Measurements from ENCODE around the gene PAEP. TPM values are rescaled to one million over a fixed set of nuclear protein-coding genes. Genes with fewer than 3 reads are reported as not detected.

The PAEP gene
- total RNA-seq, 2 donors from 2014 or later = not detected

DNA sequence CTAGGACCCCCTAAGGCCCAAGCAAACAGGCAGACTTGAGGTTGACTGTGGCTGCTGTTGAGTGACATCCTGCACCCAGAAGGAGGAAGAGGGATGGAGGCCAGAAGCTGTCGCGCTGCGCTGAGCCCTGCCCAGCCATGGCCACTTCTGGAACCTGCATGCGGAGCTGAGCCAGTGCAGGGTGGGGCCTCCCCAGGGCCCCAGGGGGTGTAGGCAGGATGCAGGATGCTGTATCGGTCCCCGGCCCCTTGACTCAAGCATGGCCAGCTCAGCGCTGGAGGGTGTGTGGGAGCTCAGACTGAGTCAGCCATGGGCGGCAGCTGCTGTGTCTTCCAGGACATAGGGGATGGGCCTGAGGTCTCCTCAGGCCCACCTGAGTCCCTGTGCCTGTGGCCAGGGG, 50.9 kb downstream of the PAEP start:
- H3K27ac Mint-ChIP-seq = no peak overlapping the region
- H3K36me3 Mint-ChIP-seq = no peaks in the 10 kb centered on the region

DNA sequence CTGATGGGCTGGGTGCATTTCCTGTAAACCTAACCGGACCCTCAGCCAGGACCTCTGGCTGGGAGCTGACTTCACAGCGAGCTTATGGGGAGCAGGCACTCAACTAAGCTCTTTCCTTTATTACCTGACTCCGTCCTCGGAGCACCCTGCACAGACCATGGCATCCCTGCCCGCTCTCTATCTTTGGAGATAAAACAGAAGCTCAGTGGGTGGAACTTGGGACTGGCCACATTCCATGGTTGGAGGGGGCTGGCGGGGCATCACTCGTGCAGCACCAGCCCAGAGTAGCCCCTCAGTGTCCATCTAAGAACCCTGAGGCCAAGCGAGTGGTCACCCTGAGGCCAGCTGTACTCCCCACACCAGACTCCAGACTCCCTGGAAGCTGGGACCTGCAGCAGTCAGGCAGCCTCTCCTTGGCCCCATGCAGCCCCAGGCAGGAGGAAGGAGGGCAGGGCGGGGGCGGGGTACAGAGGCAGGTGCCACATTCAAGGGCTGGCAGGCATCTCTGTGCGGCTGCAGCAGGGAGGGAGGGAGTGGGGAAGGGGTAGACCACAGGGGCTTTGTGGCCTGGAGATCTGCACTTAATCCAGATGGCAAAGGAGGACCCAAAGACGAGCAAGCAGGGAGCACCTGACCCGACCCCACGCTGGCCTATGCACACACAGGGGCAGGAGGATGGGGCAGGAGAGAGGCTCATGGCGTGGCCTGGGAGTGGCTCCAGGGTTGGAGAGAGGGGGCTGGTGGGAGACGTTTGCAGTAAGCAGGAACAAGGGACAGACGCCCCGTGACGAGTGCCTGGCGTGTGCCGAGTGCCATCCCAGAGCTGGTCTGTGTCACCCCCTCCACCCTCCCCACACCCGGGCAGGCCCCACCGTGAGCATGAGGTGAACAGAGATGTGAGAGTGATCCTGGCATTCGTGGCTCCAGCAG, 51.7 kb downstream of the PAEP start:
- no peaks in the 10 kb centered on the region for H3K36me3 Mint-ChIP-seq
- ATAC-seq (no peak), DNase-seq (ENCODE audit: low spot score in 2 of 2) (no peak)
- peak overlapping the region in 1 of 2 donors; percentile 50 for H3K27ac Mint-ChIP-seq
- H3K9me3 Mint-ChIP-seq = no peaks in the 10 kb centered on the region

More for the DNA sequence above, 50.9 kb downstream of the PAEP start:
- H3K9me3 Mint-ChIP-seq = no peaks in the 10 kb centered on the region
- no peak for DNase-seq (ENCODE audit: low spot score in 2 of 2)
- no peak for ATAC-seq

DNA sequence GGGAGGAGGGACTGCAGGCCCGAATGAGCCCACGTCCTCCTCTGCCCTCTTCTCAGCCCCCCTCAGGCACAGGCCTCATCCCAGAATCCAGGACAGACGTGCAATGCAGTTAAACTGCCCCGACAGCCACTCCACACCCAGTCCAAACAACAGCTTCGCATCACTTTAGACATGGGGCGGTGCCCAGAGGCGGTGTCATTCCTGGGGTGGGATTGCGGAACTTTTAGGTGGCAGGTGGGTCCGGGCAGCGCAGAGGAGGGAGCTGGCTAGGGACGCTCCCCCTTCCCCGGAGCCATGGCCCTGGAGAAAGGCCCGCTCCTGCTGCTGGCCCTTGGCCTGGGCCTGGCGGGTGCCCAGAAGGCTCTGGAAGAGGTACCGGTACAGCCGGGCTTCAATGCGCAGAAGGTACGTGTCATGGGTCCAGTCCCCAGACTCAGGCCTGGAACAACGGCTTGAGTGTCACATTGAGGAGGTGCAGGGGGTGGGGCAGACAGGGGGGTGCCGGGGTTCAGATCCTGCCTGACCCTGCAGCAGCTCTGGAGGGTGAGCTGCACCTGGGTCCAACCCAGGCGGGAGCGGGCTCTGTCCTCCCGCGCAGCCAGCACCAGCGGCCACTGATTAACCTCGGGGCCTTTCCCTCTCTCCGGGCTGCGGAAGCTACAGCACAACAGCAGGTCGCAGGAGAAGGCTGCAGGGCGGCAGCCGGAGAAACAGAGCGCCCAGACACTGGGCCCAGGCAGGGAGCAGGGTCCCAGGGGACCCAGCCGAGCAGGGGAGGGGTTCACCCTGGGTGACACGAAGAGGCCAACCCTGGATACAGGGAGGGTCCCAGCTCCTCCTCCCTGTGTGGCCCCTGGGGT, 52.6 kb downstream of the PAEP start:
- Mint-ChIP-seq H3K36me3 (no peaks in the 10 kb centered on the region), H3K9me3 (no peaks in the 10 kb centered on the region), H3K27ac (no peak overlapping the region)
- no peak for ATAC-seq
- DNase-seq (ENCODE audit: low spot score in 2 of 2) = no peak

DNA sequence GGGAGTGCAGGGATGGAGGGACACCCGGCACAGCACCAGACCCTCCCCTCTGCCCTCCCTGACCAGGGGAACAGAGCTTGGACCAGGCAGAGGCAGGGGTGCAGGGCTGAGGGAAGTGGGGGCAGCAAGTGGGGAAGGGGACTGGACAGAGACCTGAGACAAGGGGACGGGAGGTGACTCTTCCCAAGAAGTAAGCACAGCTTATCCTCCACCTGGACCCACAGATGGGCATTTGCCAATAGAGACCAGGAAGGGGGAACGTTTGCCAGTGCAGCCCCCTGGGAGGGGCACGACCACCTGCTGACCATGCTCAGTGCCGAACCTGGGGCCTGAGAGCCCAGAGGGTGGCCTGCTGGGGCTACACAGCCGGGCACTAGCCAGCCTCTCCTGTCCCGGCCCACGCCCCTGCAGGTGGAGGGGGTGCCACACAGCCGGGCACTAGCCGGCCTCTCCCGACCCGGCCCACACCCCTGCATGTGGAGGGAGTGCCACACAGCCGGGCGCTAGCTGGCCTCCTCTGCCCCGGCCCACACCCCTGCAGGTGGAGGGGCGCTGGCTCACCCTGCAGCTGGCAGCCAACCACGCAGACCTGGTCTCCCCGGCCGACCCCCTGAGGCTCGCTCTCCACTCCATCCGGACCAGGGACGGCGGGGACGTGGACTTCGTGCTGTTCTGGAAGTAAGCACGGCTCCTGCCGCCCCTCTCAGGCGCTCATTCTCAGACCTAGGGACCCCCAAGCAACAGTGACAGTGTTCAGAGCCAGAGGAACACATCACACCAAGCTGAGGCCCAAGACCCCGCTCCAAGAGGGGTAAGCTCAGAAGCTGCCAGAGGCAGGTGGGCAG, 53.5 kb downstream of the PAEP start:
- Mint-ChIP-seq H3K9me3 (no peaks in the 10 kb centered on the region), H3K36me3 (no peaks in the 10 kb centered on the region), H3K27ac (no peak overlapping the region)
- no peak for ATAC-seq
- no peak for DNase-seq (ENCODE audit: low spot score in 2 of 2)

DNA sequence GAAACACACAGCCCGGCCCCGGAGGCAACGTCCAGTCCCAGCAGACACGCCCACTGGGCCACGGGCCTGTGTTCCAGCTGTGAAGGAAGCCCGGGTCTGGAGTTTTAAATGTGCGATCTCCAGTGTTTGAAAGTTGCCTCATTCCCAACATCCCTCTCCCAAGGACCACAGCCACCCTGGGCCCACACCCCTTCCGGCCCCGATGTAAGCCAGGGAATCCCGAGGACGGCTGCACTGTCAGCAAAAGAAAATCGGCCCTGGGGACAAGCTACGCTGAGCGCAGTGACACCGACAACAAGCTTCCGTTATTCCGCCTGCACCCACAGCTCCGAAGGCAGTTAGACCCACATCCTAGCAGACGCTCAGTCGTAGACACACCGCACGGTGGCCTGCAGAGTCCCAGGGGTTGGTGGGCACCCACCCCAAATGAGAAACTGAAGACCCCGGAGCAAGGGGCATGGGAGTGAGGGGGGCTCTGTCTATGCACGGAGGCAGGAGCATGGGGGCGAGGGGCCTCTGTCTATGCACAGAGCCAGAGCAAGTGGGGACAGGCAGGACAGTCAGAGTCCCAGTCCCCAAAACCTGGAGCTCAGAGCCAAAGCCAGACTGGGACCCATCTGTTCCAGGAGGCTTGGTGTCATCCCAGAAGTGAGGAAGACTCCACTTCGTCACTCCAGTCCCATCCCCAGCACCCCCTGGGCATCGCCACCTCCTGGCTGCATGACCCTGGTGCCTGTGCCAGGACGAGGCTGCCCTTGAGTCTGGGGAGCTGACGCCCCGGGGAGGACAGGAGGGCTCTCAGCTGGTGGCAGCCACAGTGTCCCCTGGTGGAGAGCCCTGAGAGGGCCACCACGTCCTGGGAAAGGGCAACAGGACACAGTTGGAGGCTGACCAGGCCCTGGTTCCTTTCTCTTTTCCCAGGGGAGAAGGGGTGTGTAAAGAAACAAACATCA, 54.4 kb downstream of the PAEP start:
- Mint-ChIP-seq H3K27ac (no peak overlapping the region), H3K36me3 (no peaks in the 10 kb centered on the region), H3K9me3 (no peaks in the 10 kb centered on the region)
- ATAC-seq (no peak), DNase-seq (ENCODE audit: low spot score in 2 of 2) (no peak)

Other genes with a start within 250 kb of the PAEP start
- gene PPP1R26, start 82.0 kb upstream of the PAEP start, total RNA-seq = under 1 TPM; 0.14 to 0.54 TPM
- gene MRPS2, start 61.1 kb upstream of the PAEP start, total RNA-seq = 10 to 100 TPM; 16.4 to 53.7 TPM
- not detected for gene LCN1, start 40.3 kb upstream of the PAEP start, total RNA-seq
- not detected for gene OBP2A, start 15.6 kb upstream of the PAEP start, total RNA-seq
- not detected for gene GLT6D1, start 77.8 kb downstream of the PAEP start, total RNA-seq
- not detected for gene LCN9, start 101.6 kb downstream of the PAEP start, total RNA-seq
- gene SOHLH1, start 137.7 kb downstream of the PAEP start, total RNA-seq = not detected
- not detected for gene KCNT1, start 140.4 kb downstream of the PAEP start, total RNA-seq

Data from activated naive CD4-positive, alpha-beta T cell treated with anti-CD3 and anti-CD28 coated beads, Interleukin-2, amount 50 U/mL, for 72 hours (primary cell).